RCC 7860 (cell line): ENCODE results near the gene ZNF579.
A peak's percentile ranks its signal among the peaks of the same experiment; 100 is the strongest.
"Not testable (repeated sequence)": the region's sequence is repeated elsewhere in the genome, so short reads cannot be mapped to it uniquely, and the experiment has no call there.

Experiments
- DNase-seq: peaks from one replicate; pipeline ENCODE4 v3.0.0-alpha.2; 2015; ENCODE audit warnings: low spot score
- FAIRE-seq: peaks from 2 replicates; lab custom pipeline; 2012; peaks lifted over from hg19 to GRCh38; lab: Jason Lieb, UNC

Gene ZNF579

GRCh38 chr19:55594996-55595545 is 14.4 kb upstream of the ZNF579 start:
- no peak for FAIRE-seq
- DNase-seq: no peak

- DNase-seq (no peak), FAIRE-seq (no peak)
Observed at GRCh38 chr19:55593096-55593772, 12.6 kb upstream of the ZNF579 start.

DNA sequence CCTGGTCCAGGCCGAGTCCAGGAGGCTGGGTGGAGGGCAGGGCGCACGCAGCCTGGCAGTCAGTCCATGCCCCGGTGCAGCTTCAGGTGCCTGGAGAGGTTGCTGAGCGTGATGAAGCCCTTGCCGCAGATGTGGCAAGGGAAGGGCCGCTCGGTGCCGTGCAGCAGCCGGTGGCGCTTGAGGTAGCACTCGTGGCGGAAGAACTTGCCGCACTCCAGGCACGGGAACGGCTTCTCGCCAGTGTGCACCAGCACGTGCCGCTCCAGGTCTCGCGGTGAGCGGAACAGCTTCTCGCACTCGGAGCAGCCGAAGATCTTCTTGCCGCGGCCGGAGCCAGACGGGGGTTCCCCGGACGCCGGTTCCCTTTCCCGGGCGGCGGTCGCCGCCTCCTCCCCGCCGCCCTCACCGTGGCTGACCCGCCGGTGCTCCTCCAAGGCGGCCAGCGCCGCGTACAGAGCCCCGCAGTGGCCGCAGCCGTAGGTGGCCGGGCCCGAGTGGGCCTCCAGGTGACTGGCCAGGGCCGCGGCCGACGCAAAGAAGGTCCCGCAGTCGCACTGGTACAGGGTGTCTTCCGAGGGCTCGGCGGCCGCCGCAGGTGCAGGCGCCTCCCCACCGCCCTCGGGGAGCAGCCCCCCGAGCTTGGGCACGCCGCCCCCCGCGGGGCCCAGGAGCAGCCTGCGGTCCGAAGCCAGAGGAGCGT is 11.9 kb upstream of the ZNF579 start:
- no peak for FAIRE-seq
- no peak for DNase-seq

- FAIRE-seq: no peak
- DNase-seq: no peak
Observed at GRCh38 chr19:55591555-55591954, 10.9 kb upstream of the ZNF579 start.

- no peak for FAIRE-seq
Observed at GRCh38 chr19:55590617-55591016, 10.0 kb upstream of the ZNF579 start.

DNA sequence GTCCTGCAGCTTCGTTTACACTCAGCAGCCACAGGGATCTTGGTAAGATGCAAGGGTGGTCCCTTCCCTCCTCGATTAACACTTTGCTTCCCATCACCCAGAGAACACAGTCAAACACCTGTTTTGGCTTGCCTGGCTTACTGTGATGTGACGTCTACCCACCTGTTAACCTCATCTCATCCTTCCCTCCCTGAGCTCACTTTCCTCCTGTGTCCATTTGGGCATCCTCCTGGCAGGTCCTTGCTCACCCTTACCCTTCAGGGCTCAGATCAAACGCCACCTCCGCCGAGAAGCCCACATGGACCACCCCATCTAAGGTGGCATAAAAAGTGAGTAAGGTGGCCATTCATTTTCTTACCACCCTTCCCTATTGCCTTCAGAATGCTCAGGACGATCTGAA is 9.5 kb upstream of the ZNF579 start:
- FAIRE-seq (no peak), DNase-seq (no peak)

More at GRCh38 chr19:55590617-55591016, 10.0 kb upstream of the ZNF579 start:
- DNase-seq: no peak

- no peak for DNase-seq
- no peak for FAIRE-seq
Observed at GRCh38 chr19:55588738-55589137, 8.1 kb upstream of the ZNF579 start.

- DNase-seq (peak; percentile 72), FAIRE-seq (peak; percentile 65)
Observed at GRCh38 chr19:55586976-55587668, 6.5 kb upstream of the ZNF579 start.

DNA sequence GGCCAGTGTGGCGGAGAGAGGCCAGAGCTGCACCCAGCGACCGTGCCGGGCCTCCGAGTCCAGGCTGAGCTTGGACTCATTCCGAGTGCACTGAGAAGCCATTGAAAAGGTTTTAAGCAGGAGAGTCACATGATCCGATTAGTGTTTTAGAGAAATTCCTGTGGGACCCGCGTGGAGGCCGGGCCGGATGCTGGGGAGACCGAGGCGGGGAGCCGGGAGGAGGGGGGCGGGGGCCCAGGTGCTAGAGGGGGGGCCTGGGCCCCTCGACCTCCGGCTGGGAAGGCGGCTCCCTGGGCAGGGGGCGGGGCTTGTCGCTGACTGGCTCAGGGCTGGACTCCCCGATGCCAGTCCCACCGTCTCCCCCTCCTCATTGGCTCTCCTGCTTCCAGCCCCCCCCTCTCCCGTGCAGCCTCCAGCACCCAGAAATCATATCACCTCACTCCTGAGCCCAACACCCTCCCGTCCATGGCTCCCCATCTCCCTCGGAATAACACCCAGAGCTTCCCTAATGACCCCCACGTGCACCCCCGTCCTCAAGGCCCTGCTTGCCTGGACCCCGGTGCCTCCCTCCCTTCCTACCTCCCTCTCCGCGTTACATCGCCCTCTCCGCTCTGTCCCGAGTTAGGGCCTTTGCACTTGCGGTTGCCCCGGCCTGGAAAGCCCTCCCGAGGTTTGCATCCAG is 5.2 kb upstream of the ZNF579 start:
- FAIRE-seq (no peak), DNase-seq (no peak)

DNA sequence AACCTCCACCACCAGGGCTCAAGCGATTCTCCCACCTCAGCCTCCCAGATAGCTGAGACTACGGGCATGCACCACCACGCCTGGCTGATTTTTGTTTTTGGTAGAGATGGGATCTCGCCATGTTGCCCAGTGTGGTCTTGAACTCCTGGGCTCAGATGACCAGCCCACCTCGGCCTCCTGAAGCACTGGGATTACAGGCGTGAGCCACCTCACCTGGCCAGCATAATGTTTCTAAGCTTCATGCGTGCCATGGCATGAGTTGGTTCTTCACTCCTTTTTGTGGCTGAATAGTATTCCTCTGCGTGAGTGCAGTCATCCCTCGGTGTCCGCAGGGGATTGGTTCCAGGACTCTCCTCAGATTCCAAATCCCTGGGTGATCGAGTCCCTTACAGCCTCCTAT is 4.2 kb upstream of the ZNF579 start:
- no peak for DNase-seq
- no peak for FAIRE-seq

GRCh38 chr19:55583897-55584296 is 3.2 kb upstream of the ZNF579 start:
- DNase-seq, FAIRE-seq: not testable (repeated sequence)

DNA sequence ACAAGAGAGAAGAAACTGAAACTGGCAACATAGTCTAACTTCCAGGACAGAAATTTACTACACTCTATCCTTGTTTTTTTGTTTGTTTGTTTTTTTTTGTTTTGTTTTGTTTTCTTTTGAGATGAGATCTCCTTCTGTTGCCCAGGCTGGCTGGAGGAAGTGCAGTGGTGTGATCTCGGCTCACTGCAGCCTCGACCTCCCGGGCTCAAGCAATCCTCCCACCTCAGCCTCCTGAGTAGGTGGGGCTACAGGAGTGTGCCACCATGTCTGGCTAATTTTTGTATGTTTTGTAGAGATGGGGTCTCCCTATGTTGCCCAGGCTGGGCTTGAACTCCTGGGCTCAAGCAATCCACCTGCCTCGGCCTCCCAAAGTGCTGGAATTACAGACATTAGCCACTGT is 1.6 kb upstream of the ZNF579 start:
- not testable (repeated sequence) for FAIRE-seq, DNase-seq

DNA sequence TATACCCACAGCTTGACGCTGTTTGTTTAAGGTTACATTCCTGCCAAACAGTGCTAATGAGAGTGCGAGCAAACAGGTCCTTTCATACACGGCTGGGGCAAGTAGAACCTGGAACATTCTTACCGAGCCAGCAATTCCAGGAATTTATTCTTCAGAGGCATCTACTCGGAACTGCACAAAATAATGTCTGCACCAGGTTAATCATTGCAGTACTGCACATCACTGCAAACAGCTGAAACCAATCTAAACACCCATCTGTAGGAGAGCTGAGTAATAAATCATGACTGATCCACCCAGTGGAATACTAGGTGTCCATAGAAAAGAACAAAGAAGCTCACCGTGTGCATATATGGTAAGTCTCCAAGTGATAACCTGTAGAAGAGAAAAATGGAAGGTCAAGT is 1.2 kb upstream of the ZNF579 start:
- DNase-seq (peak; percentile 70), FAIRE-seq (peak; percentile 67)

DNA sequence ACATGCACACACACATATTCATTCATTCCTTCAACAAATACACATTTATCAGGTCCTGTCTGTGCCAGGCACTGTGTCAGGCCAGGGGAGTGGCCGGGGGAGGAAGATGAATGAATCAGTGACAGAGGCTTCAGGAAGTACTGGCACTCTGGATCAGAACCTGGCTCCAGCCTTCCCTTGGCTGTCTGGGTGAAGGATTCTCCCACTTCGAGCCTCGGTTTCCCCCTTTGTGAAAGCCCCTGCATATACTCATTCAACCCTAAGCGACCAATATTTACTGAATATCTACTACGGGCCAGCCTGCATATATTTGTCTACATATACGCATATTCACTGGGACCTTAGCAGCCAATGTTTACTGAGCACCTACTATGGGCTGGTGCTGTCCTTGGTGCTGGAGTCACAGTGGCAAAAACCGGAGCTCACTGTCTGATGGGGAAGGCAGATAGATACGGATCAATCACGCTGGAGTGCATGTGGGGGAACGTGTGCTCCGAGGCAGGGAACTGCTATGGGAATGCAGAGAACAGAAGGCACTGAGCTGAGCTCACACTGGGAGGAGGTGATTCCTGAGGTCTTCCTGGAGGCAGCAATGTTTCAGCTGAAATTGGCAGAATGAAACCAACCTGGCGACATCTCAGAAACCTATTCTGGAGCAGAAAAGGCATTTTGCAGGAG is 636 bp upstream of the ZNF579 start:
- FAIRE-seq (no peak), DNase-seq (no peak)

DNA sequence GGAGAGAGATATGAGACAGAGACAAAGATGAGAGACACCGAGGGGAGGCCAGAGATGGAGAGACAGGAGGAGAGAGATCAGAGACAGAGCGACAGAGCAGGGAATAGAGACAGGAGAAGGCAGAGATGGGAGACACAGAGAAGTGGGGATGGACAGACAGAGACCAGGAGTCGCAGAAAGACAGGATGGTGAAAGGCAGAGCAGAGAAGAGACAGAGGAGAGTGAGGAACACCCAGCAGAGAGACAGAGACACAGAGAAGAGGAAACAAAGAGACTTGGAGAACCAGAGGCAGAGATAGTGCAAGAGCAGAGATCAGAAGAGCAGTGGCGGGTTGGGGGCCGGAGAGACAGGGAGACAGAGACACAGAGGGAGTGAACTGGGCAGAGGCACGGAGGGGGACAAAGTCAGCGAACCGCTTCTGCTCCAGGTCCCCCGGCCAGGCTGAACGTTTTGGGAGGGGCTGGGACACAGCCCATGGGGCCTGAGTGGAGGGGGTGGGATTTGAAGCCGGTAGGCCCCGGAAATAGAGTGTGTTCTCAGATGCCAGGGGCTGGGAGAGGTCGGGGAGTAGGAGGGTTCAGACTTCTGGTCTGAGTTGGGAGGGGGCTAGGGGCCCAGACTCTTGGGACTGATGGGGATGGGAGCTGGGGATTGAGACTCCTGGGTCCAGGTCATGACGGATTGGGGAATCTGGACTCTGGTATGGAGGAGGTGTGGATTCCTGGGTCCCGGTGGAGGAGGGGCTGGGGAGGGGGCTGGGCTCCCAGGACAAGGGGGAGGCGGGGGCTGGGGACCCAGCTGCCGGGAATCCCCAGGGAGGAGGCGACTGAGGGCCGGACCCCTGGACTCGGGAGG is 654 bp downstream of the ZNF579 start:
- DNase-seq (no peak), FAIRE-seq (no peak)

DNA sequence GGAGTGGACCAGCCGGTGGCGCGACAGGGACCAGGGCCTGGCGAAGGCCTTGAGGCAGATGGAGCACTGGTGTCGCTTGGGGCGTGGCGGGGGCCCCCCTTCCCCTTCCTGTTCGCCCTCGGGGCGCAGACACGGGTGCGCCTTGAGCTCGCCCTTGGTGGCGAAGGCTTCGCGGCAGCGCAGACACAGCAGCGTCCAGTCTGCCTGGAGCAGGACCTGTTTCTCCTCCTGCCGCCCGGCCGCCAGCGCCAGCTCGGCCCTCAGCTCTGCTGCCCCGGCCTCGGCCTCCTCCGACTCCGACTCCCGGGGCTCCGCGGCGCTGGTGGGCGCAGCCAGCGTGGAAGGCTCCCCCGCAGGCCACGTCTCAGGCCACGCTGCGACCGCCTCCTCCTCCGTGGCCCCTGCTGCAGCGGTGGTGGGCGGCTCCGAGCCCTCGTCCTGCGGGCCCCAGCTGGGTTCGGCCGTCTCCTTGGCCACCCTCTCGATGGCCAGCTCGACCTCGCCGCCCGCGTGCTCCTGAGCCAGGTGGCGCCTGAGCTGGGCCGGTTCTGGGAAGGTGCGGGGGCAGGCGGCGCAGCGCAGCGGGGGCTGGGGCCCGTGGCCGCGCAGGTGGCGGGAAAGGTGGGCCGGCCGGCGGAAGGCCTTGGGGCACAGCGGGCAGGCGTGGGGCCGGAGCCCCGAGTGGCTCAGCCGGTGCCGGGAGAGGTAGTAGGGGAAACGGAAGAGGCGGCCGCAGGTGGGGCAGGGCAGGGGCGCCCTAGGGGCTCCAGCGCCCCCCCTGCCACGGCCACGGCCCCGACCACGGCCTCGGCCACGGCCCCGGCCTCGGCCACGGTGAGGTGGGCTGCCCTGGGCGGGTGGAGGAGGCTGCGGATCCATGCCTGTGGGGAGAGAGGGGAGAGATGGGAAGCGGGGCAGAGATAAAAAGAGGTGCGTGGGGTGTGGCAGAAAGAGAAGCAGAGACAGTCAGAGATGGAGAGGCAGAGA is 1.6 kb downstream of the ZNF579 start:
- DNase-seq (no peak), FAIRE-seq (no peak)

DNA sequence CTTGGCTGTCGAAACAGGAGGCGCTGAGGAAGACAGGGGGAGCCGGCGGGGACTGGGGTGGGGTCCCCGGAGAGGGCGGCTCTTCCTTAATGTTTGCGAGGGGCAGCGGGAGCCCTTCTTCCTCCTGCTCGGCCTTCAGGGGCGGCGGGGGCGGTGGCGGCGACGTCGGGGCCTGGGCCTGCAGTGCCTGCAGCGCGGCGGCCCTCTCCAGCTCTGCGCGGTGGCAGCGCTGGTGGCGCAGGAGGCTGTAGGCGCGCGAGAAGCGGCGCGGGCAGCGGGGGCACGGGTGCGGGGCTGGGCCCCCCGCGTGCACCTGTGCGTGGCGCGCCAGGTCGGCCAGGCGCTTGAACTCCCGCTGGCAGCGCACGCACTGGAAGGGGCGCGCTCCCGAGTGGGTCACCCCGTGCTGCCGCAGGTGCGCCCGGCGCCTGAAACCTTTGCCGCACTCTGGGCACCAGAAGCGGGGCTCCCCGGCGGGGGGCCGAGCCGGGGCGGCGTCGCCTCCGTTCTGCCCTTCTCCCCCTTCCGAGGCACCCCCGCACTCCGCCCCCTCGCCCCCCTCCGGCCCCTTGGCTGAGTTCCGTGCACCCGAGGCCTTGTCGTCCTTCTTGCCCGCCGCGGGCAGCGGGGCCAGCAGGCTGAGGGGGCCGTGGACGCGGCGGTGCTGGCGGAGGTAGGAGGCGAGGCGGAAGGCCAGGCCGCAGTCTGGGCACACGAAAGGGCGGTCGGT is 2.5 kb downstream of the ZNF579 start:
- FAIRE-seq: no peak
- no peak for DNase-seq

- DNase-seq (no peak), FAIRE-seq (no peak)
Observed at GRCh38 chr19:55576746-55577145, 3.9 kb downstream of the ZNF579 start.
